HepG2 (cell line): Measurements from ENCODE around the gene FITM2. TPM values are rescaled to one million over a fixed set of nuclear protein-coding genes. Genes with fewer than 3 reads are reported as not detected.

Experiments
- AHR ChIP-seq: IDR thresholded peaks from 2 replicates; pipeline ENCODE4 v1.6.1; 2018; ENCODE audit warnings: missing genetic modification reagents, missing compliant biosample characterization
- CBX1 ChIP-seq: IDR thresholded peaks from one replicate; pipeline ENCODE4 v1.6.1; 2016; ENCODE audit warnings: antibody characterized with exemption, low read depth
- FOXO4 ChIP-seq: sonication (generic); formaldehyde crosslinking; conservative IDR thresholded peaks from 2 replicates; pipeline ENCODE4 v1.8.1; 2023; ENCODE audit warnings: missing genetic modification reagents
- ISX ChIP-seq: sonication (generic); formaldehyde crosslinking; conservative IDR thresholded peaks from 2 replicates; pipeline ENCODE4 v1.5.0; 2020; ENCODE audit warnings: missing genetic modification reagents
- KDM1A ChIP-seq: IDR thresholded peaks from 2 replicates; pipeline ENCODE4 v1.6.1; 2016; ENCODE audit warnings: missing compliant biosample characterization
- MNT ChIP-seq: fragments of 450-650 bp; IDR thresholded peaks from 2 replicates; pipeline ENCODE4 v1.6.1; 2016
- SNAPC4 ChIP-seq: sonication (generic); formaldehyde crosslinking; IDR thresholded peaks from 2 replicates; pipeline ENCODE4 v1.4.0; 2020; ENCODE audit warnings: mild to moderate bottlenecking, missing genetic modification reagents
- SP5 ChIP-seq: IDR thresholded peaks from 2 replicates; pipeline ENCODE4 v1.6.1; 2016; ENCODE audit warnings: low read depth, borderline replicate concordance
- SRSF9 ChIP-seq: fragments of 200-400 bp; formaldehyde crosslinking; IDR thresholded peaks from 2 replicates; pipeline ENCODE4 v1.6.1; 2018; ENCODE audit warnings: borderline replicate concordance, mild to moderate bottlenecking, low read depth, low read length; ENCODE audit not compliant: insufficient read depth, poor library complexity, severe bottlenecking
- ZMYM4 ChIP-seq: sonication (generic); formaldehyde crosslinking; IDR thresholded peaks from 2 replicates; pipeline ENCODE4 v1.8.1; 2023; ENCODE audit warnings: mild to moderate bottlenecking, missing genetic modification reagents
- ZNF484 ChIP-seq: sonication (generic); formaldehyde crosslinking; IDR thresholded peaks from 2 replicates; pipeline ENCODE4 v1.5.1; 2020; ENCODE audit warnings: mild to moderate bottlenecking, low read depth, missing genetic modification reagents, borderline replicate concordance
- ZNF569 ChIP-seq: sonication (generic); formaldehyde crosslinking; IDR thresholded peaks from 2 replicates; pipeline ENCODE4 v1.5.0; 2020; ENCODE audit warnings: mild to moderate bottlenecking, missing genetic modification reagents, moderate library complexity, borderline replicate concordance
- ZNF576 ChIP-seq: sonication (generic); formaldehyde crosslinking; IDR thresholded peaks from 2 replicates; pipeline ENCODE4 v1.4.0; 2020; ENCODE audit warnings: mild to moderate bottlenecking, missing genetic modification reagents
- ZNF646 ChIP-seq: sonication (generic); formaldehyde crosslinking; IDR thresholded peaks from 2 replicates; pipeline ENCODE4 v1.9.0; 2021; ENCODE audit warnings: mild to moderate bottlenecking, missing genetic modification reagents
- polyA plus RNA-seq, 8 experiments: library from polyadenylated mRNA; depleted of rRNA in 3 of 8; stranded (reverse) in 7 of 8; unstranded in 1 of 8; fragments of >200 nt; fragmentation: Illumina TruSeq in 4 of 8; extraction: Trizol in 4 of 8; gene quantifications; 2 replicates each; pipeline versions ENCODE4 v1.2.1 to v1.2.3, GENCODE V29; 2011 to 2016; ENCODE audit warnings: low read depth in 4 of 8, missing spikeins in 1 of 8, mixed read lengths in 1 of 8; ENCODE audit not compliant: insufficient read depth in 1 of 8
- total RNA-seq, 5 experiments: library from RNA; depleted of rRNA; stranded (reverse); fragments of >200 nt; fragmentation: Illumina TruSeq; extraction: Trizol; gene quantifications; 2 replicates each; pipeline ENCODE4 v1.2.3, GENCODE V29; 2016; ENCODE audit warnings: low read depth in 1 of 5

FITM2 gene
- total and polyA plus RNA-seq, 2 of the 13 experiments (the other 11 are each of a cell fraction or from before 2014, with no cell fraction given) = 9.6 to 24.5 TPM

GRCh38 chr20:44354979-44355497 lies 44.0 kb upstream of the FITM2 start (continued):
- TF ChIP-seq MNT (0 out of 2 replicates have a peak, but pooled peaks have one; percentile 11), ZNF484 (no peak), CBX1 (peak; percentile 79), ISX (CRISPR knock-in tag) (no peak), KDM1A (CRISPR knock-in tag) (peak; percentile 73; the same call in 1 of the 2 replicates), FOXO4 (0 out of 2 replicates have a peak, but pooled peaks have one; percentile 77), SNAPC4 (no peak), ZNF646 (CRISPR knock-in tag) (no peak), SP5 (0 out of 2 replicates have a peak, but pooled peaks have one; percentile 63), ZNF569 (CRISPR knock-in tag) (0 out of 2 replicates have a peak, but pooled peaks have one; percentile 27), ZMYM4 (CRISPR knock-in tag) (no peak), ZNF576 (CRISPR knock-in tag) (peak; percentile 50; the same call in 1 of the 2 replicates), SRSF9 (no peak), AHR (CRISPR knock-in tag) (no peak)
